ENCODE data around the gene RPL13. TPM values are rescaled to one million over a fixed set of nuclear protein-coding genes. Genes with fewer than 3 reads are reported as not detected.

RPL13 gene
- total RNA-seq, 4 donors from 2014 or later: 4,137 to 5,837 (median 4,637) TPM

DNA sequence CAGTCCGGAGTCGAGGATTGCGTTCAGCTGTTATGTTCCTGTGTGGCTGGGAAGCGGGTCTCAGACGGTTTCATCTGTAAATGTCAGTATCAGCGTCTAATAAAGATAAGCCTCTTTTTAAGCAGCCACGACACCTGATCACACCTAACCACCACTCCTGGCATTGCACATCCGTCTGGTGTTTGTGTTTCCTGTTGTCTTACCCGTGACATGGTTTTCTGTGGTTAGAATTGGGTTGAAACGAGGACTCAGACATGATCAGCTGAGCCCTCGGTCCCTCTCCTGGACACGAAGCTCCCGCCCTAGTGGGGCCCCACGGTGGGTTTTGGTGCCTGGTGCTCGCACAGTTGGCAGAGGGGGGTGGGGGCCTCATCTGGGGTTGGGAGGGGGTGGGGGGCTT lies 33.4 kb downstream of the RPL13 start:
- DNase-seq (ENCODE audit: low spot score): no peak
- ATAC-seq (ENCODE audit: low FRiP score): no peak
- TF ChIP-seq, protein P1, sequence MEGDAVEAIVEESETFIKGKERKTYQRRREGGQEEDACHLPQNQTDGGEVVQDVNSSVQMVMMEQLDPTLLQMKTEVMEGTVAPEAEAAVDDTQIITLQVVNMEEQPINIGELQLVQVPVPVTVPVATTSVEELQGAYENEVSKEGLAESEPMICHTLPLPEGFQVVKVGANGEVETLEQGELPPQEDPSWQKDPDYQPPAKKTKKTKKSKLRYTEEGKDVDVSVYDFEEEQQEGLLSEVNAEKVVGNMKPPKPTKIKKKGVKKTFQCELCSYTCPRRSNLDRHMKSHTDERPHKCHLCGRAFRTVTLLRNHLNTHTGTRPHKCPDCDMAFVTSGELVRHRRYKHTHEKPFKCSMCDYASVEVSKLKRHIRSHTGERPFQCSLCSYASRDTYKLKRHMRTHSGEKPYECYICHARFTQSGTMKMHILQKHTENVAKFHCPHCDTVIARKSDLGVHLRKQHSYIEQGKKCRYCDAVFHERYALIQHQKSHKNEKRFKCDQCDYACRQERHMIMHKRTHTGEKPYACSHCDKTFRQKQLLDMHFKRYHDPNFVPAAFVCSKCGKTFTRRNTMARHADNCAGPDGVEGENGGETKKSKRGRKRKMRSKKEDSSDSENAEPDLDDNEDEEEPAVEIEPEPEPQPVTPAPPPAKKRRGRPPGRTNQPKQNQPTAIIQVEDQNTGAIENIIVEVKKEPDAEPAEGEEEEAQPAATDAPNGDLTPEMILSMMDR (IDR thresholded peaks at IDR 0.05): no peak

DNA sequence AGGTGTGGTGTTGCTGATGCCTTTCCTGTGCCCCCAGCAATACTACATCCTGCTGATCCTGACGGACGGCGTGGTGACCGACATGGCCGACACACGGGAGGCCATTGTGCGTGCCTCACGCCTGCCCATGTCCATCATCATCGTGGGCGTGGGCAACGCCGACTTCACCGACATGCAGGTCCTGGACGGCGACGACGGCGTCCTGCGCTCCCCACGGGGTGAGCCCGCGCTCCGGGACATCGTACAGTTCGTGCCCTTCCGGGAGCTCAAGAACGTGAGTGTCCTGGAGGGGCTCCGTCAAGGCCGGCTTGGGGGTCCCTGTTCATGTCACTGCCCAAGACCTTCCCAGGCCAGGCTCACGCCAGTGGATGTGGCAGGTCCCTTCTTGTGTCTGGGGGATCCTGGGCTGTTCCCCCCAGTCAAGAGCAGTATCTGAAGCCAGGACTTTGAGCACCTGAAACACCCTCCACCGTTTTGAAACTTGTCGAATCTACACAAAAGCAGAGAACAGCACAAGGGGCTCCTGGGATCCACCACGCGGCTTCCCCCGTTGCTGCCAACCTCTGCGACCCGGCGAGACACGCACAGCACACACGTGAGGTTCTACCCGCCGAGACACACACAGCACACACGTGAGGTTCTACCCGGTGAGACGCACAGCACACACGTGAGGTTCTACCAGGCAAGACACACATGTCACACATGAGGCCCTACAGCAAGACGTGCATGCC lies 35.0 kb downstream of the RPL13 start:
- DNase-seq (ENCODE audit: low spot score) (no peak), ATAC-seq (ENCODE audit: low FRiP score) (no peak)
- TF ChIP-seq, protein P1 (IDR thresholded peaks at IDR 0.05): no peak

DNA sequence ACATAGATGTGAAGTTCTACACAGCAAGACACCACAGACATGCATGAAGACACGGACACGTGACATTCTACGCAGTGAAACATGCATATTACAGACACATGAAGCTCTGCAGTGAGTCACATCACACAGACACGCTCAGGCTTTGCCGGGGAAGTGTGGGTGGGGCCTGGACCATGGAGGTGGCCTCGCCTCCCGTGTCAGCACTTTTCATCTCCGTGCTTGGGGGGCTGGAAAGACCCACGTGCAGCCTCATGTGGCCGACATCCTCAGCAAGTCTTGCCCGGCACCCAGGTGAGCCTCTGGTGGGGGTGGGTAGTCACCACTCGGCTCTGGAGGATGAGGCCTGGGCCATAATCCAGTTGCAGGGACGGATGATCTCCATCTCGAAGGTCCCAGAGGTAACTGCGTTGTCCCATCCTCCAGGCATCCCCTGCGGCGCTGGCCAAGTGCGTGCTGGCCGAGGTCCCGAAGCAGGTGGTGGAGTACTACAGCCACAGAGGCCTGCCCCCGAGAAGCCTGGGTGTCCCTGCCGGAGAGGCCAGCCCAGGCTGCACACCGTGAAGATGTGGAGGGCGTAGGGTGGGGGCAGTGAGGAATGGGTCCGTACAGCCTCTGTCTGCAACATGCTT lies 35.7 kb downstream of the RPL13 start:
- TF ChIP-seq, protein P1 (IDR thresholded peaks at IDR 0.05): no peak
- DNase-seq (ENCODE audit: low spot score) (no peak), ATAC-seq (ENCODE audit: low FRiP score) (no peak)

DNA sequence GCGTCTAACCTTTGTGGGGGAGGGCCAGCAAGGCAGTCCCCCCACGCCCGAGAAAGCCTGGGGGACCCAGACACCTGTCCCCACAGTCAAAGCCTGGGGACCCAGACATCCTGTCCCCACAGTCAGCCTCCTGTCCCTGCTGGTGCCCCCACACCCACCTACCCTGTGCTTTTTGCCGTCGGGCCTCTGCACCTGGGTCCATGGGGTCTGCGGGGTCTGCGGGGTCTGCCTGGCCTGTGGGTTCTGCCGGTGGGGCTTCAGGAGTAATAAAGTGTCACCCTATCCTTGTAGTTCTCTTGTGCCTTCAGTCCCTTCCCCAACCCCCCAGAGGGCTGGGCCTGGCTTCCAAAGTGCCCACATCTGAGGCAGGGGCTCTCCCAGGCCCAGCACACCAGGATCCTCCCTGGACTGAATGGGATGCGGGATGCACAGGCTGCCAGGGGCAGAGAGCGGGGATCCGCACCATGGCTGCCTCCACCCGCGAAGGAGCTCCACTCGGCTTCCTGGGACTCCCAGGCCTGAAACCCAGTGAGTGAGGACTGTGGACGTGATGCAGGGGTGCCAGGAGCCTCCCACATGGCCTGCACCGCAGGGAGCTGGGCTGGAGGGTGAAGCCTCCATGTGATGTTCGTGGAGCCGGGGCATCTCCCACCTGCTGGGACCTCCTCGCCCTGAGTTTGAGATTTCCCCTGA lies 36.6 kb downstream of the RPL13 start:
- DNase-seq (ENCODE audit: low spot score) (no peak), ATAC-seq (ENCODE audit: low FRiP score) (no peak)
- TF ChIP-seq, protein P1 (IDR thresholded peaks at IDR 0.05): no peak

DNA sequence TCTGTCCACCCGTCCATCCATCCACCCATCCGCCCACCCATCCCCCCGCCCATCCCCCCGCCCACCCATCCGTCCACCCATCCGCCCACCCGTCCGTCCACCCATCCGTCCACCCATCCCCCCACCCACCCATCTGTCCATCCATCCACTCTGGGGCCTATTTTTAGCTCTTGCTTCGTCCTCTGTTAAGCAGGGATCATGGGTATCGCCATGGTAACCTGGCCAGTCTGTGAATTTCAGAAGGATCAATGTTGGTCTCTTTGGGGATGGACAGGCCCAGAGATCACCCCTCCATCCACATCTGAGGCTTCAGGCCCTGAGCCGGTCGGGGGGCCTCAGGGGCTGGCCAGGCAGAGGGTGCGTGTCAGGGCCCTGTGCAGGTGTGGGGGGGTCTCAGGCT lies 37.7 kb downstream of the RPL13 start:
- ATAC-seq (ENCODE audit: low FRiP score): no peak
- TF ChIP-seq, protein P1 (IDR thresholded peaks at IDR 0.05): no peak

DNA sequence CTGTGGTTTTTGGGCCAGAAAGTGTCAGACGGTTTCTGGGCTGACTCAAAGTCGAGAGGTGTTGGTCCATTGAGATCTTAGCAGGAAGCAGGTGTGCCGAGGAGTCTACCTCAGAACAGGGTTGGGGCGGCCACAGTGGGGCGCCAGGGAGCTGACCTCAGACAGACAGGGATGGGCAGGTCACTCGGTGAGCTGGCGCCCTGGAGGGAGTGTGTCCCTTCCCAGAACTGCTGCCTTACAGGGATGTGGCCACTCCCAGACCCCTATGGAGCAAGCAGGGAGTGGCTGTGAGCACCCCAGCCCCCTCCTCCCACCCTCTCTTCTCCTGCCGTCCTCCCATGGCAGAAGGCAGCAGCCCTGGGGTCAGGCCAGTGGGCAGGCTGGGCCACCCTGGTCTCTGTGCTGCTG lies 39.0 kb downstream of the RPL13 start:
- TF ChIP-seq, protein P1 (IDR thresholded peaks at IDR 0.05): no peak
- ATAC-seq (ENCODE audit: low FRiP score) (no peak), DNase-seq (ENCODE audit: low spot score) (no peak)

More for the DNA sequence above, 37.7 kb downstream of the RPL13 start:
- DNase-seq (ENCODE audit: low spot score): no peak
